ENCODE data around the gene ADAM12.

DNA sequence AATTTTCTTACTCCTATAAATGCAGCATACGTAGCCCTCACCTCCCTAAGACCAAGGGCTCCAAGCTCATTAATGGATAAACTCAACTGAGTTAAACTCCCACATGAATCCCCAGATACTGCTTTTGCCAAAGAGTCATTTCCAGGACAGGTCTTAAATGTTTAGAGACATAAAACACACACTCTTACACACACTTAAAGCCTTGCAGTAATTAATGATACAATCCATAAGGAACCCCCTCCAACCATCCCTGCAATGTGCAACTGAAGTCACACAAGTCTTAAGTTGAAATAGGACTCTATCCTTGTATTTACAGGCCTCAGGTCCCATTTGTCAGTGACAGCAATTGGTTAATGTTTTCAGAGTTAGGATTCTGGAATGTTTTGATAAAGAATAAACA lies 297.8 kb downstream of the ADAM12 start:
- TF ChIP-seq, protein P1, sequence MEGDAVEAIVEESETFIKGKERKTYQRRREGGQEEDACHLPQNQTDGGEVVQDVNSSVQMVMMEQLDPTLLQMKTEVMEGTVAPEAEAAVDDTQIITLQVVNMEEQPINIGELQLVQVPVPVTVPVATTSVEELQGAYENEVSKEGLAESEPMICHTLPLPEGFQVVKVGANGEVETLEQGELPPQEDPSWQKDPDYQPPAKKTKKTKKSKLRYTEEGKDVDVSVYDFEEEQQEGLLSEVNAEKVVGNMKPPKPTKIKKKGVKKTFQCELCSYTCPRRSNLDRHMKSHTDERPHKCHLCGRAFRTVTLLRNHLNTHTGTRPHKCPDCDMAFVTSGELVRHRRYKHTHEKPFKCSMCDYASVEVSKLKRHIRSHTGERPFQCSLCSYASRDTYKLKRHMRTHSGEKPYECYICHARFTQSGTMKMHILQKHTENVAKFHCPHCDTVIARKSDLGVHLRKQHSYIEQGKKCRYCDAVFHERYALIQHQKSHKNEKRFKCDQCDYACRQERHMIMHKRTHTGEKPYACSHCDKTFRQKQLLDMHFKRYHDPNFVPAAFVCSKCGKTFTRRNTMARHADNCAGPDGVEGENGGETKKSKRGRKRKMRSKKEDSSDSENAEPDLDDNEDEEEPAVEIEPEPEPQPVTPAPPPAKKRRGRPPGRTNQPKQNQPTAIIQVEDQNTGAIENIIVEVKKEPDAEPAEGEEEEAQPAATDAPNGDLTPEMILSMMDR (IDR thresholded peaks at IDR 0.05 in 2 of 3, conservative IDR thresholded peaks at IDR 0.05 in 1 of 3; ENCODE audit: borderline replicate concordance in 1 of 3, insufficient read depth in 1 of 3, low read depth in 2 of 3, low read length in 2 of 3), result no peak
- no peak for TF ChIP-seq YY1 (IDR thresholded peaks at IDR 0.05; ENCODE audit: extremely low read depth, insufficient replicate concordance, low read depth, low read length)
- TF ChIP-seq POLR2A (IDR thresholded peaks at IDR 0.05; ENCODE audit: borderline replicate concordance, extremely low read depth, insufficient read depth, insufficient read length), result no peak
- no peak for TF ChIP-seq EZH2phosphoT487 (IDR thresholded peaks at IDR 0.05; ENCODE audit: borderline replicate concordance)
- no peak for TF ChIP-seq SRF (IDR thresholded peaks at IDR 0.05; ENCODE audit: low read depth)
- TF ChIP-seq SP1 (IDR thresholded peaks at IDR 0.05; ENCODE audit: low read depth), result no peak
- TF ChIP-seq, protein P2, sequence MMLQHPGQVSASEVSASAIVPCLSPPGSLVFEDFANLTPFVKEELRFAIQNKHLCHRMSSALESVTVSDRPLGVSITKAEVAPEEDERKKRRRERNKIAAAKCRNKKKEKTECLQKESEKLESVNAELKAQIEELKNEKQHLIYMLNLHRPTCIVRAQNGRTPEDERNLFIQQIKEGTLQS (IDR thresholded peaks at IDR 0.05), result no peak
- TF ChIP-seq RAD21 (IDR thresholded peaks at IDR 0.05; ENCODE audit: low read depth), result no peak
- no peak for TF ChIP-seq POLR2AphosphoS5 (IDR thresholded peaks at IDR 0.05; ENCODE audit: low read depth, low read length)
